HepG2 (cell line): ENCODE results near the gene LAPTM4A. TPM values are rescaled to one million over a fixed set of nuclear protein-coding genes. Genes with fewer than 3 reads are reported as not detected.
A peak's percentile ranks its signal among the peaks of the same experiment; 100 is the strongest.

Experiments used
- ARNT ChIP-seq: fragments of 450-650 bp; IDR thresholded peaks from 2 replicates; pipeline ENCODE4 v1.6.1; 2017
- ATAD3A ChIP-seq: sonication (generic); formaldehyde crosslinking; IDR thresholded peaks from 2 replicates; pipeline ENCODE4 v1.4.0; 2020; ENCODE audit warnings: missing genetic modification reagents
- ATF7-NPFF ChIP-seq: sonication (generic); formaldehyde crosslinking; IDR thresholded peaks from 2 replicates; pipeline ENCODE4 v1.8.1; 2023; ENCODE audit warnings: mild to moderate bottlenecking, low read depth, missing genetic modification reagents, moderate library complexity
- CBX5 ChIP-seq: sonication (generic); formaldehyde crosslinking; IDR thresholded peaks from 2 replicates; pipeline ENCODE4 v1.4.0; 2020; ENCODE audit warnings: missing genetic modification reagents, borderline replicate concordance
- EED ChIP-seq: sonication (generic); formaldehyde crosslinking; IDR thresholded peaks from 2 replicates; pipeline ENCODE4 v1.5.0; 2020; ENCODE audit warnings: mild to moderate bottlenecking, missing genetic modification reagents
- EP300 ChIP-seq, 3 experiments: sonication (generic) in 1 of 3; formaldehyde crosslinking in 1 of 3; IDR thresholded peaks; 2 replicates each; pipeline versions ENCODE4 v1.5.1 to v1.6.1; 2011 to 2020; ENCODE audit warnings: low read depth in 2 of 3, low read length in 2 of 3, borderline replicate concordance in 1 of 3, improper control_type of control experiment in 1 of 3, mild to moderate bottlenecking in 1 of 3, missing genetic modification reagents in 1 of 3, moderate library complexity in 1 of 3
- KMT2A ChIP-seq: sonication (generic); formaldehyde crosslinking; IDR thresholded peaks from 2 replicates; pipeline ENCODE4 v1.4.0; 2020; ENCODE audit warnings: missing genetic modification reagents
- NFIB ChIP-seq: sonication (generic); formaldehyde crosslinking; IDR thresholded peaks from 2 replicates; pipeline ENCODE4 v1.9.0; 2021; ENCODE audit warnings: missing genetic modification reagents, mild to moderate bottlenecking, borderline replicate concordance
- NFKBIZ ChIP-seq: IDR thresholded peaks from 2 replicates; pipeline ENCODE4 v1.6.1; 2018; ENCODE audit warnings: missing genetic modification reagents, missing compliant biosample characterization
- PRDM10 ChIP-seq: sonication (generic); formaldehyde crosslinking; IDR thresholded peaks from 2 replicates; pipeline ENCODE4 v1.4.0; 2020; ENCODE audit warnings: low read depth, missing genetic modification reagents
- SNAPC4 ChIP-seq: sonication (generic); formaldehyde crosslinking; IDR thresholded peaks from 2 replicates; pipeline ENCODE4 v1.4.0; 2020; ENCODE audit warnings: mild to moderate bottlenecking, missing genetic modification reagents
- SOX13 ChIP-seq, 3 experiments: fragments of 450-650 bp in 1 of 3; sonication (generic) in 1 of 3; formaldehyde crosslinking in 1 of 3; IDR thresholded peaks in 2 of 3; conservative IDR thresholded peaks in 1 of 3; 2 replicates each; pipeline versions ENCODE4 v1.5.0 to v1.6.1; 2016 to 2020; ENCODE audit warnings: antibody characterized with exemption in 1 of 3, mild to moderate bottlenecking in 1 of 3, missing compliant biosample characterization in 1 of 3, missing genetic modification reagents in 1 of 3, moderate library complexity in 1 of 3
- ZNF20 ChIP-seq: sonication (generic); formaldehyde crosslinking; IDR thresholded peaks from 2 replicates; pipeline ENCODE4 v1.4.0; 2020; ENCODE audit warnings: mild to moderate bottlenecking, moderate library complexity, missing genetic modification reagents
- ZNF572 ChIP-seq: sonication (generic); formaldehyde crosslinking; IDR thresholded peaks from 2 replicates; pipeline ENCODE4 v1.5.1; 2020; ENCODE audit warnings: mild to moderate bottlenecking, missing genetic modification reagents
- ZNF598 ChIP-seq: sonication (generic); formaldehyde crosslinking; IDR thresholded peaks from 2 replicates; pipeline ENCODE4 v1.5.1; 2020; ENCODE audit warnings: mild to moderate bottlenecking, missing genetic modification reagents, borderline replicate concordance
- polyA plus RNA-seq, 8 experiments: library from polyadenylated mRNA; depleted of rRNA in 3 of 8; stranded (reverse) in 7 of 8; unstranded in 1 of 8; fragments of >200 nt; fragmentation: Illumina TruSeq in 4 of 8; extraction: Trizol in 4 of 8; gene quantifications; 2 replicates each; pipeline versions ENCODE4 v1.2.1 to v1.2.3, GENCODE V29; 2011 to 2016; ENCODE audit warnings: low read depth in 4 of 8, missing spikeins in 1 of 8, mixed read lengths in 1 of 8; ENCODE audit not compliant: insufficient read depth in 1 of 8
- total RNA-seq, 5 experiments: library from RNA; depleted of rRNA; stranded (reverse); fragments of >200 nt; fragmentation: Illumina TruSeq; extraction: Trizol; gene quantifications; 2 replicates each; pipeline ENCODE4 v1.2.3, GENCODE V29; 2016; ENCODE audit warnings: low read depth in 1 of 5
- TF ChIP-seq, protein P1 (sequence below): sonication (generic); formaldehyde crosslinking; IDR thresholded peaks from 2 replicates; pipeline ENCODE4 v1.8.0; 2022; ENCODE audit warnings: mild to moderate bottlenecking, missing genetic modification reagents, moderate library complexity

The LAPTM4A gene
- total and polyA plus RNA-seq, 2 of the 13 experiments (the other 11 are each of a cell fraction or from before 2014, with no cell fraction given): 116 to 558 TPM

- TF ChIP-seq EP300 (IDR thresholded peaks at IDR 0.05; ENCODE audit: low read depth in 2 of 2, low read length in 2 of 2): no peak
- TF ChIP-seq EP300 (CRISPR knock-in tag; IDR thresholded peaks at IDR 0.05; ENCODE audit: borderline replicate concordance): no peak
- no peak for TF ChIP-seq NFIB (CRISPR knock-in tag)
- TF ChIP-seq KMT2A (CRISPR knock-in tag): no peak
- TF ChIP-seq, protein P1, sequence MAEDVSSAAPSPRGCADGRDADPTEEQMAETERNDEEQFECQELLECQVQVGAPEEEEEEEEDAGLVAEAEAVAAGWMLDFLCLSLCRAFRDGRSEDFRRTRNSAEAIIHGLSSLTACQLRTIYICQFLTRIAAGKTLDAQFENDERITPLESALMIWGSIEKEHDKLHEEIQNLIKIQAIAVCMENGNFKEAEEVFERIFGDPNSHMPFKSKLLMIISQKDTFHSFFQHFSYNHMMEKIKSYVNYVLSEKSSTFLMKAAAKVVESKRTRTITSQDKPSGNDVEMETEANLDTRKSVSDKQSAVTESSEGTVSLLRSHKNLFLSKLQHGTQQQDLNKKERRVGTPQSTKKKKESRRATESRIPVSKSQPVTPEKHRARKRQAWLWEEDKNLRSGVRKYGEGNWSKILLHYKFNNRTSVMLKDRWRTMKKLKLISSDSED (CRISPR knock-in tag): no peak
- TF ChIP-seq ARNT: no peak
- no peak for TF ChIP-seq ZNF20 (CRISPR knock-in tag)
- peak; percentile 99 for TF ChIP-seq PRDM10 (CRISPR knock-in tag)
- TF ChIP-seq EED (CRISPR knock-in tag): no peak
- TF ChIP-seq ZNF598 (CRISPR knock-in tag): 0 out of 2 replicates have a peak, but pooled peaks have one; percentile 33
- TF ChIP-seq SNAPC4 (CRISPR knock-in tag): no peak
- TF ChIP-seq ZNF572: no peak
- TF ChIP-seq ATF7-NPFF (CRISPR knock-in tag): no peak
- peak; percentile 87 for TF ChIP-seq CBX5 (CRISPR knock-in tag)
- no peak for TF ChIP-seq SOX13 (IDR thresholded peaks at IDR 0.05)
- TF ChIP-seq SOX13 (CRISPR knock-in tag; conservative IDR thresholded peaks at IDR 0.05 in 1 of 2, IDR thresholded peaks at IDR 0.05 in 1 of 2): peak in 1 of 2 experiments; percentile 26; a peak in 1 of 4 replicates
- no peak for TF ChIP-seq NFKBIZ
- no peak for TF ChIP-seq ATAD3A
Measured at GRCh38 chr2:20097889-20098714, 46.7 kb upstream of the LAPTM4A start (continued).
